WI38 (cell line): Measurements from ENCODE around the gene RBMS3.

Experiments
- H3K4me3 ChIP-seq: 2 replicates; pipeline ENCODE4 v1.5.1; 2011; ENCODE audit warnings: low read depth, mild to moderate bottlenecking, control low read depth, low read length
- CTCF ChIP-seq: IDR thresholded peaks from 2 replicates; pipeline ENCODE4 v1.5.1; 2012; ENCODE audit warnings: low read depth, mild to moderate bottlenecking, control low read depth, low read length

RBMS3 gene

GRCh38 chr3:29922992-29923746, 642.3 kb downstream of the RBMS3 start:
- H3K4me3 ChIP-seq, result no peak overlapping the region
- TF ChIP-seq CTCF, result no peak

- TF ChIP-seq CTCF, result no peak
- no peak overlapping the region for H3K4me3 ChIP-seq
These were observed 644.1 kb downstream of the RBMS3 start for GRCh38 chr3:29924783-29925561.

- no peak for TF ChIP-seq CTCF
These were observed 645.5 kb downstream of the RBMS3 start for GRCh38 chr3:29926378-29926777.

GRCh38 chr3:29932696-29933325, 651.9 kb downstream of the RBMS3 start:
- TF ChIP-seq CTCF, result no peak
- H3K4me3 ChIP-seq, result no peak overlapping the region

More at GRCh38 chr3:29926378-29926777, 645.5 kb downstream of the RBMS3 start:
- no peak overlapping the region for H3K4me3 ChIP-seq

- H3K4me3 ChIP-seq, result no peak overlapping the region
- no peak for TF ChIP-seq CTCF
These were observed 653.1 kb downstream of the RBMS3 start for GRCh38 chr3:29933802-29934490.

- TF ChIP-seq CTCF, result no peak
- no peak overlapping the region for H3K4me3 ChIP-seq
These were observed 653.9 kb downstream of the RBMS3 start for GRCh38 chr3:29934751-29935150.
